GM12878 (cell line): ENCODE measurements around the gene FGD3. TPM values are rescaled to one million over a fixed set of nuclear protein-coding genes. Genes with fewer than 3 reads are reported as not detected.

Experiments used
- ATAC-seq: fragments of 200-7000 bp; cut with Tn5 transposase; 3 replicates; pipeline ENCODE4 v1.9.1; 2020; ENCODE audit warnings: mild to moderate bottlenecking, moderate library complexity
- BruUV-seq: library from RNA; stranded (reverse); fragments of 400-500 nt; replicated peaks from 2 replicates; lab custom pipeline; 2021; lab: Mats Ljungman, UMichigan
- CTCF ChIA-PET: fragments of 300-600 bp; sonication (Branson Sonifier 250); formaldehyde crosslinking; extraction: SDS; loops from one replicate; lab custom pipeline; 2021; ENCODE audit warnings: inconsistent platforms; lab: Yijun Ruan, JAX
- POLR2A ChIA-PET: fragments of 350-600 bp; formaldehyde crosslinking; extraction: SDS; loops from one replicate; lab custom pipeline; 2021; ENCODE audit warnings: inconsistent platforms; lab: Charles Lee
- RAD21 ChIA-PET: fragments of 300-600 bp; sonication (Branson Sonifier 250); formaldehyde crosslinking; loops from one replicate; lab custom pipeline; 2023; ENCODE audit warnings: antibody characterized with exemption; ENCODE audit not compliant: unreplicated experiment; lab: Charles Lee
- SMC1A ChIA-PET: fragments of 300-600 bp; sonication (Branson Sonifier 250); formaldehyde crosslinking; loops from one replicate; lab custom pipeline; 2023; ENCODE audit not compliant: unreplicated experiment, uncharacterized antibody; lab: Charles Lee
- DNase-seq: peaks from one replicate; pipeline ENCODE4 v3.0.0-alpha.2; 2011; ENCODE audit warnings: low read depth, low spot score
- FAIRE-seq: peaks from 3 replicates; lab custom pipeline; 2011; peaks lifted over from hg19 to GRCh38; lab: Jason Lieb, UNC
- H2AFZ ChIP-seq: 2 replicates; pipeline ENCODE4 v1.6.0; 2011; ENCODE audit warnings: low read depth, low read length, control low read depth; ENCODE audit not compliant: control insufficient read depth
- H3K27ac ChIP-seq: 2 replicates; pipeline ENCODE4 v1.5.1; 2011; ENCODE audit warnings: control low read depth; ENCODE audit not compliant: control insufficient read depth, insufficient read depth
- H3K27me3 ChIP-seq, 2 experiments: replicated peaks in 1 of 2; 2 replicates each; pipeline versions ENCODE4 v1.6.0 to v1.6.1; 2011; ENCODE audit warnings: low read length in 1 of 2; ENCODE audit not compliant: control insufficient read depth in 2 of 2, insufficient read depth in 2 of 2
- H3K36me3 ChIP-seq, 2 experiments: 2 replicates each; pipeline ENCODE4 v1.5.1; 2011; ENCODE audit warnings: low read length in 1 of 2; ENCODE audit not compliant: control insufficient read depth in 2 of 2, insufficient read depth in 2 of 2
- H3K4me1 ChIP-seq: 2 replicates; pipeline ENCODE4 v1.6.1; 2011; ENCODE audit warnings: mild to moderate bottlenecking, low read length, moderate library complexity, mixed read lengths; ENCODE audit not compliant: control insufficient read depth, insufficient read depth
- H3K4me2 ChIP-seq: 2 replicates; pipeline ENCODE4 v1.6.0; 2011; ENCODE audit warnings: control low read depth; ENCODE audit not compliant: control insufficient read depth, insufficient read depth
- H3K4me3 ChIP-seq: fragments of 200-600 bp; sonication (generic); 2 replicates; pipeline ENCODE4 v1.5.1; 2016
- H3K79me2 ChIP-seq: 2 replicates; pipeline ENCODE4 v1.6.0; 2011; ENCODE audit warnings: low read length; ENCODE audit not compliant: control insufficient read depth, insufficient read depth
- H3K9ac ChIP-seq: 2 replicates; pipeline ENCODE4 v1.8.0; 2011; ENCODE audit warnings: low read length, control low read depth, mixed read lengths; ENCODE audit not compliant: control insufficient read depth, insufficient read depth
- H3K9me3 ChIP-seq: replicated peaks from 3 replicates; pipeline ENCODE4 v1.5.1; 2011; ENCODE audit warnings: mild to moderate bottlenecking, low read length; ENCODE audit not compliant: control insufficient read depth, insufficient read depth
- H4K20me1 ChIP-seq: 2 replicates; pipeline ENCODE4 v1.6.0; 2011; ENCODE audit not compliant: control insufficient read depth, insufficient read depth
- ASH2L ChIP-seq: fragments of 300-600, 200-600 bp; sonication (generic); IDR thresholded peaks from 2 replicates; pipeline ENCODE4 v1.6.1; 2017; ENCODE audit warnings: low read depth, mild to moderate bottlenecking, borderline replicate concordance
- CHD1 ChIP-seq: IDR thresholded peaks from 2 replicates; pipeline ENCODE4 v1.6.1; 2012; ENCODE audit warnings: low read depth, low read length, improper control_type of control experiment
- CREB1 ChIP-seq: IDR thresholded peaks from 2 replicates; pipeline ENCODE4 v1.6.1; 2012; ENCODE audit warnings: low read depth, mild to moderate bottlenecking, inconsistent platforms
- FOS ChIP-seq: IDR thresholded peaks from 3 replicates; pipeline ENCODE4 v1.6.1; 2011; ENCODE audit warnings: borderline replicate concordance; ENCODE audit not compliant: insufficient read length; ENCODE audit errors: extremely low read depth
- NFYA ChIP-seq: IDR thresholded peaks from 2 replicates; pipeline ENCODE4 v1.6.1; 2011; ENCODE audit warnings: low read depth, mild to moderate bottlenecking, low read length, improper control_type of control experiment, borderline replicate concordance
- RFX5 ChIP-seq: IDR thresholded peaks from 2 replicates; pipeline ENCODE4 v1.6.1; 2011; ENCODE audit warnings: low read depth, low read length, improper control_type of control experiment
- ZNF207 ChIP-seq: fragments of 450-650 bp; IDR thresholded peaks from 2 replicates; pipeline ENCODE4 v1.6.1; 2014; ENCODE audit warnings: antibody characterized with exemption, mild to moderate bottlenecking, borderline replicate concordance
- WGBS: methylation state at CpG from one replicate; pipeline ENCODE4 v1.1.6; 2016; ENCODE audit warnings: low lambda C conversion rate; ENCODE audit not compliant: insufficient replicate concordance, insufficient coverage; ENCODE audit errors: missing lambda C conversion rate; 5-methylcytosine and 5-hydroxymethylcytosine counted together
- in situ Hi-C: fragments of 300-500 bp; cut with MboI; formaldehyde crosslinking; loops from 9 replicates; pipeline ENCODE4 v1.14.3; 2018; ENCODE audit warnings: mixed read lengths
- intact Hi-C: fragments of 100-400 bp; cut with micrococcal nuclease; formaldehyde crosslinking; loops from one replicate; pipeline ENCODE4 v1.14.2; 2022; ENCODE audit not compliant: unreplicated experiment
- polyA plus RNA-seq, 11 experiments: library from polyadenylated mRNA; depleted of rRNA in 4 of 11; unstranded in 6 of 11; stranded (reverse) in 5 of 11; fragments of >200 nt; fragmentation: Nextera tagmentation in 4 of 11; fragmentation: Illumina TruSeq in 1 of 11; extraction: Ambion mirVana in 4 of 11; extraction: Trizol in 1 of 11; gene quantifications; 1 replicate in 1 of 11; 2 replicates in 10 of 11; pipeline versions ENCODE4 v1.2.1 to v1.2.3, GENCODE V29; 2011 to 2016; ENCODE audit warnings: inconsistent platforms in 2 of 11, missing spikeins in 2 of 11, low read depth in 1 of 11
- total RNA-seq, 4 experiments: library from RNA; depleted of rRNA in 3 of 4; stranded (reverse); fragments of >200 nt in 3 of 4; fragmentation: Illumina TruSeq in 1 of 4; extraction: Trizol in 1 of 4; gene quantifications; 2 replicates each; pipeline versions ENCODE4 v1.2.1 to v1.2.3, GENCODE V29; 2013 to 2021
- TF ChIP-seq, protein P1 (sequence below): IDR thresholded peaks from 2 replicates; pipeline ENCODE4 v1.6.1; 2011; ENCODE audit warnings: low read depth, low read length, improper control_type of control experiment, borderline replicate concordance
- TF ChIP-seq, protein P2 (sequence below): fragments of 450-650 bp; formaldehyde crosslinking; IDR thresholded peaks from 2 replicates; pipeline ENCODE4 v1.4.0; 2020; ENCODE audit warnings: mild to moderate bottlenecking, moderate library complexity
- TF ChIP-seq, protein P3 (sequence below): IDR thresholded peaks from 2 replicates; pipeline ENCODE4 v1.6.1; 2011; ENCODE audit warnings: borderline replicate concordance, low read depth, mild to moderate bottlenecking, moderate library complexity, low read length; ENCODE audit not compliant: insufficient read depth, poor library complexity, severe bottlenecking
- TF ChIP-seq, protein P4 (sequence below): IDR thresholded peaks from 2 replicates; pipeline ENCODE4 v1.6.1; 2012; ENCODE audit warnings: mild to moderate bottlenecking, low read depth, low read length

Gene FGD3
- total and polyA plus RNA-seq, 10 of the 15 experiments (the other 5 are each of a cell fraction or from before 2014, with no cell fraction given) = 0.26 to 18.1 (median 12.4) TPM

DNA sequence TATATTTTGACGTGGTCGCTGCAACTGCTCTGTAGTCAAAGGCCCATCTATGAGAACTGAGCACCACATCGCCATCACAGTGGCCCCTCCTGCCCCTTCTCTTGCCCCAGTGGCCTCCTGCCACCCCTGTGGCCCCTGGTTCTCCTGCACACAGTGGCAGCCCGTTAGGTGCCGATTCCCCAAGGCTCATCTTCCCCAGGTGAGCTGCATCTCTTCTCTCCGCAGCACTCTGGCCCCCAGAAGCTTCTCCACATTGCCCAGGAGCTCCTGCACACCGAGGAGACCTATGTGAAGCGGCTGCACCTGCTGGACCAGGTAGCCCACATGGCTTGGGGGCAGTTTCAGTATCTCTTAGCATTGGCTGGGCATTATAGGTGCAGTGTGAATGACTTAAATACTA, 55.4 kb downstream of the FGD3 start:
- Histone ChIP-seq H3K36me3 (peaks cover 13 to 19% of the 10 kb centered on the region in 2 experiments; a peak in 3 of 4 replicates), H3K4me1 (no peaks in the 10 kb centered on the region)

More for the DNA sequence above, 55.4 kb downstream of the FGD3 start:
- in situ Hi-C loops (no loop called here), intact Hi-C loops (loop anchor here (5.0 kb wide), 2 partner anchors 55 to 90 kb away; partner anchors contain the start of gene SUSD3)
- ChIA-PET CTCF (interaction anchor here (0.8 to 6.0 kb wide), 18 partner anchors 12 to 151 kb away, joined by 3 to 130 read pairs (median 8); no protein-coding TSS in a partner anchor), RAD21 (interaction anchor here (1.0 to 6.1 kb wide), 14 partner anchors 11 to 154 kb away, joined by 3 to 77 read pairs (median 6); partner anchors contain the start of genes CARD19 and NINJ1), POLR2A (interaction anchor here (0.7 to 1.3 kb wide), 4 partner anchors 13 to 93 kb away, joined by 3 to 4 read pairs (median 3); no protein-coding TSS in a partner anchor), SMC1A (interaction anchor here (0.9 to 5.9 kb wide), 21 partner anchors 11 to 152 kb away, joined by 3 to 29 read pairs (median 6); no protein-coding TSS in a partner anchor)
- H3K27ac ChIP-seq = no peak overlapping the region
- H3K79me2 ChIP-seq = no peaks in the 10 kb centered on the region
- no peak overlapping the region for H3K9ac ChIP-seq
- DNase-seq (no peak), FAIRE-seq (no peak), ATAC-seq (no peak)
- no peaks in the 10 kb centered on the region for H4K20me1 ChIP-seq
- WGBS = 89% methylated on average over 8 of the region's 8 CpGs
- H3K4me3 ChIP-seq = no peak overlapping the region
- no peaks in the 10 kb centered on the region for H3K27me3 ChIP-seq
- BruUV-seq = no TSS peak
- H2AFZ ChIP-seq = no peak overlapping the region
- TF ChIP-seq, protein P1, sequence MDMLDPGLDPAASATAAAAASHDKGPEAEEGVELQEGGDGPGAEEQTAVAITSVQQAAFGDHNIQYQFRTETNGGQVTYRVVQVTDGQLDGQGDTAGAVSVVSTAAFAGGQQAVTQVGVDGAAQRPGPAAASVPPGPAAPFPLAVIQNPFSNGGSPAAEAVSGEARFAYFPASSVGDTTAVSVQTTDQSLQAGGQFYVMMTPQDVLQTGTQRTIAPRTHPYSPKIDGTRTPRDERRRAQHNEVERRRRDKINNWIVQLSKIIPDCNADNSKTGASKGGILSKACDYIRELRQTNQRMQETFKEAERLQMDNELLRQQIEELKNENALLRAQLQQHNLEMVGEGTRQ = no peak
- TF ChIP-seq, protein P2, sequence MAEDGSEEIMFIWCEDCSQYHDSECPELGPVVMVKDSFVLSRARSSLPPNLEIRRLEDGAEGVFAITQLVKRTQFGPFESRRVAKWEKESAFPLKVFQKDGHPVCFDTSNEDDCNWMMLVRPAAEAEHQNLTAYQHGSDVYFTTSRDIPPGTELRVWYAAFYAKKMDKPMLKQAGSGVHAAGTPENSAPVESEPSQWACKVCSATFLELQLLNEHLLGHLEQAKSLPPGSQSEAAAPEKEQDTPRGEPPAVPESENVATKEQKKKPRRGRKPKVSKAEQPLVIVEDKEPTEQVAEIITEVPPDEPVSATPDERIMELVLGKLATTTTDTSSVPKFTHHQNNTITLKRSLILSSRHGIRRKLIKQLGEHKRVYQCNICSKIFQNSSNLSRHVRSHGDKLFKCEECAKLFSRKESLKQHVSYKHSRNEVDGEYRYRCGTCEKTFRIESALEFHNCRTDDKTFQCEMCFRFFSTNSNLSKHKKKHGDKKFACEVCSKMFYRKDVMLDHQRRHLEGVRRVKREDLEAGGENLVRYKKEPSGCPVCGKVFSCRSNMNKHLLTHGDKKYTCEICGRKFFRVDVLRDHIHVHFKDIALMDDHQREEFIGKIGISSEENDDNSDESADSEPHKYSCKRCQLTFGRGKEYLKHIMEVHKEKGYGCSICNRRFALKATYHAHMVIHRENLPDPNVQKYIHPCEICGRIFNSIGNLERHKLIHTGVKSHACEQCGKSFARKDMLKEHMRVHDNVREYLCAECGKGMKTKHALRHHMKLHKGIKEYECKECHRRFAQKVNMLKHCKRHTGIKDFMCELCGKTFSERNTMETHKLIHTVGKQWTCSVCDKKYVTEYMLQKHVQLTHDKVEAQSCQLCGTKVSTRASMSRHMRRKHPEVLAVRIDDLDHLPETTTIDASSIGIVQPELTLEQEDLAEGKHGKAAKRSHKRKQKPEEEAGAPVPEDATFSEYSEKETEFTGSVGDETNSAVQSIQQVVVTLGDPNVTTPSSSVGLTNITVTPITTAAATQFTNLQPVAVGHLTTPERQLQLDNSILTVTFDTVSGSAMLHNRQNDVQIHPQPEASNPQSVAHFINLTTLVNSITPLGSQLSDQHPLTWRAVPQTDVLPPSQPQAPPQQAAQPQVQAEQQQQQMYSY (CRISPR knock-in tag) = no peak
- TF ChIP-seq CHD1 (no peak), ZNF207 (no peak), FOS (no peak), CREB1 (no peak), ASH2L (no peak), NFYA (no peak), RFX5 (no peak)
- TF ChIP-seq, protein P3, sequence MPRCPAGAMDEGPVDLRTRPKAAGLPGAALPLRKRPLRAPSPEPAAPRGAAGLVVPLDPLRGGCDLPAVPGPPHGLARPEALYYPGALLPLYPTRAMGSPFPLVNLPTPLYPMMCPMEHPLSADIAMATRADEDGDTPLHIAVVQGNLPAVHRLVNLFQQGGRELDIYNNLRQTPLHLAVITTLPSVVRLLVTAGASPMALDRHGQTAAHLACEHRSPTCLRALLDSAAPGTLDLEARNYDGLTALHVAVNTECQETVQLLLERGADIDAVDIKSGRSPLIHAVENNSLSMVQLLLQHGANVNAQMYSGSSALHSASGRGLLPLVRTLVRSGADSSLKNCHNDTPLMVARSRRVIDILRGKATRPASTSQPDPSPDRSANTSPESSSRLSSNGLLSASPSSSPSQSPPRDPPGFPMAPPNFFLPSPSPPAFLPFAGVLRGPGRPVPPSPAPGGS = no peak
- TF ChIP-seq, protein P4, sequence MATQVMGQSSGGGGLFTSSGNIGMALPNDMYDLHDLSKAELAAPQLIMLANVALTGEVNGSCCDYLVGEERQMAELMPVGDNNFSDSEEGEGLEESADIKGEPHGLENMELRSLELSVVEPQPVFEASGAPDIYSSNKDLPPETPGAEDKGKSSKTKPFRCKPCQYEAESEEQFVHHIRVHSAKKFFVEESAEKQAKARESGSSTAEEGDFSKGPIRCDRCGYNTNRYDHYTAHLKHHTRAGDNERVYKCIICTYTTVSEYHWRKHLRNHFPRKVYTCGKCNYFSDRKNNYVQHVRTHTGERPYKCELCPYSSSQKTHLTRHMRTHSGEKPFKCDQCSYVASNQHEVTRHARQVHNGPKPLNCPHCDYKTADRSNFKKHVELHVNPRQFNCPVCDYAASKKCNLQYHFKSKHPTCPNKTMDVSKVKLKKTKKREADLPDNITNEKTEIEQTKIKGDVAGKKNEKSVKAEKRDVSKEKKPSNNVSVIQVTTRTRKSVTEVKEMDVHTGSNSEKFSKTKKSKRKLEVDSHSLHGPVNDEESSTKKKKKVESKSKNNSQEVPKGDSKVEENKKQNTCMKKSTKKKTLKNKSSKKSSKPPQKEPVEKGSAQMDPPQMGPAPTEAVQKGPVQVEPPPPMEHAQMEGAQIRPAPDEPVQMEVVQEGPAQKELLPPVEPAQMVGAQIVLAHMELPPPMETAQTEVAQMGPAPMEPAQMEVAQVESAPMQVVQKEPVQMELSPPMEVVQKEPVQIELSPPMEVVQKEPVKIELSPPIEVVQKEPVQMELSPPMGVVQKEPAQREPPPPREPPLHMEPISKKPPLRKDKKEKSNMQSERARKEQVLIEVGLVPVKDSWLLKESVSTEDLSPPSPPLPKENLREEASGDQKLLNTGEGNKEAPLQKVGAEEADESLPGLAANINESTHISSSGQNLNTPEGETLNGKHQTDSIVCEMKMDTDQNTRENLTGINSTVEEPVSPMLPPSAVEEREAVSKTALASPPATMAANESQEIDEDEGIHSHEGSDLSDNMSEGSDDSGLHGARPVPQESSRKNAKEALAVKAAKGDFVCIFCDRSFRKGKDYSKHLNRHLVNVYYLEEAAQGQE = no peak
- H3K9me3 ChIP-seq = no peaks in the 10 kb centered on the region; the same call in 2 of the 3 replicates
- H3K4me2 ChIP-seq = no peak overlapping the region
